ENCODE measurements around the gene NFIB.

DNA sequence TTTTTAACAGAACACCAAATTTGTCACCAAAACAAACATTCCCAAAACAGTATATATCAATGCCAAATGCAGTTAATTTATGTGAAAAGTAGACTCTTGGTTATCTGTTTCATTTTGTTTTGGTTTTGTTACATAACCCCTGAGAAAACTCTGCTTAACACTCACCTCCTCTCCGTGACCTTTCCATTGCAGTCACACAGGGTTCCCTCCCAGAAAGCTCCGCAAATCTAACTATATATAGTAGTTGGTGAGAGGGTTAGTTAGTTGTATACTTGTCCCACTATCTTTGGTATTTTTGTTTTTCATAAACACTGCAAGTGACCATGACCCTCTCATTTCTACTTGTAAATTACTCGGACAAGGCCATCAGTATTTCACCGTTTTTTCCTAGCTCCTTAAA, 25.5 kb downstream of the NFIB start:
- TF ChIP-seq, protein P1, sequence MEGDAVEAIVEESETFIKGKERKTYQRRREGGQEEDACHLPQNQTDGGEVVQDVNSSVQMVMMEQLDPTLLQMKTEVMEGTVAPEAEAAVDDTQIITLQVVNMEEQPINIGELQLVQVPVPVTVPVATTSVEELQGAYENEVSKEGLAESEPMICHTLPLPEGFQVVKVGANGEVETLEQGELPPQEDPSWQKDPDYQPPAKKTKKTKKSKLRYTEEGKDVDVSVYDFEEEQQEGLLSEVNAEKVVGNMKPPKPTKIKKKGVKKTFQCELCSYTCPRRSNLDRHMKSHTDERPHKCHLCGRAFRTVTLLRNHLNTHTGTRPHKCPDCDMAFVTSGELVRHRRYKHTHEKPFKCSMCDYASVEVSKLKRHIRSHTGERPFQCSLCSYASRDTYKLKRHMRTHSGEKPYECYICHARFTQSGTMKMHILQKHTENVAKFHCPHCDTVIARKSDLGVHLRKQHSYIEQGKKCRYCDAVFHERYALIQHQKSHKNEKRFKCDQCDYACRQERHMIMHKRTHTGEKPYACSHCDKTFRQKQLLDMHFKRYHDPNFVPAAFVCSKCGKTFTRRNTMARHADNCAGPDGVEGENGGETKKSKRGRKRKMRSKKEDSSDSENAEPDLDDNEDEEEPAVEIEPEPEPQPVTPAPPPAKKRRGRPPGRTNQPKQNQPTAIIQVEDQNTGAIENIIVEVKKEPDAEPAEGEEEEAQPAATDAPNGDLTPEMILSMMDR (IDR thresholded peaks at IDR 0.05; ENCODE audit: low read length): no peak
- TF ChIP-seq EZH2 (optimal IDR thresholded peaks at IDR 0.05; ENCODE audit: low read depth, low read length) (no peak), EZH2phosphoT487 (IDR thresholded peaks at IDR 0.05; ENCODE audit: low read length) (no peak)
